ENCODE data around the gene ADGRF1.
"Not testable (repeated sequence)": the region's sequence is repeated elsewhere in the genome, so short reads cannot be mapped to it uniquely, and the experiment has no call there.

ADGRF1 gene

GRCh38 chr6:47061309-47062300 lies 19.5 kb upstream of the ADGRF1 start:
- DNase-seq (ENCODE audit: low read depth in 2 of 2, low spot score in 1 of 2), result no peak

DNA sequence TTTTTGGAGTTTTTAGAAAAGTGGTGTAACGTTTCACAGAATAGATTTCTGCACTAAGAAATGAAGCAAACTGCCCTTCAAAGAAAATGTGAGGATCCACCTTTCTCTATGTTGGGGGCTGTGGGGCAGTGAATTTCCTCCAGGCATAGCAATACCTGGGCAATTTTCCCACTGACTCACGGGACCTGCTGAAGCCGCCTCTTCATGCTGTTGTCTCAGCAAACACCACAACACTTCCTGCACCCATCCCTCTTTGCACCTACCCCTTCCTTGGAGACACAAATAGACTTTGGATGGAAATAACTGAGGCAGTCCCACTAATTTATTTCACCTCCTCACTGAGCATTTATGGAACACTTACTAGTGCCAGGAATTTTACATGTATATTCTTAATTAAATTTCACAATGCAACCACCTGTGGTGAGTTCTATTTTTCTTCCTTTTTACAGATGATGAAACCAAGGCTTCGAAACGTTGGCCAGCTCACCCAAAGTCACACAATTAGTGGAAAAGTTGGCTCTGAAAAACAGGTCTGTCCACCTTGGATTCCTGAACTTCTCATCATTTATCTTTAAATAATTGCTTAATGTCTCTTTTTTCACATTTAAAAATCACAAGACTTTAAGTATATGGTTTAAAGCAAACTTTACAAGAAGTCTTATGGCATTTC lies 17.2 kb upstream of the ADGRF1 start:
- DNase-seq (ENCODE audit: low read depth in 2 of 2, low spot score in 1 of 2), result no peak

GRCh38 chr6:47057830-47058540 lies 15.9 kb upstream of the ADGRF1 start:
- no peak for DNase-seq (ENCODE audit: low read depth in 2 of 2, low spot score in 1 of 2)

GRCh38 chr6:47056832-47057231 lies 14.7 kb upstream of the ADGRF1 start:
- DNase-seq (ENCODE audit: low read depth in 2 of 2, low spot score in 1 of 2), result no peak

DNA sequence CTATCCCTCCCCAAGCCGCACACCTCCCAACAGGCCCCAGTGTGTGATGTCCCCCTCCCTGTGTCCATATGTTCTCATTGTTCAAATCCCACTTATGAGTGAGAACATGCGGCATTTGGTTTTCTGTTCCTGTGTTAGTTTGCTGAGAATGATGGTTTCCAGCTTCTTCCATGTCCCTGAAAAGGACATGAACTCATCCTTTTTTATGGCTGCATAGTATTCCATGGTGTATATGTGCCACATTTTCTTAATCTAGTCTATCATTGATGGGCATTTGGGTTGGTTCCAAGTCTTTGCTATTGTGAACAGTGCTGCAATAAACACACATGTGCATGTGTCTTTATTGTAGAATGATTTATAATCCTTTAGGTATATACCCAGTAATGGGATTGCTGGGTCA lies 12.2 kb upstream of the ADGRF1 start:
- not testable (repeated sequence) for DNase-seq (ENCODE audit: low read depth in 2 of 2, low spot score in 1 of 2)

DNA sequence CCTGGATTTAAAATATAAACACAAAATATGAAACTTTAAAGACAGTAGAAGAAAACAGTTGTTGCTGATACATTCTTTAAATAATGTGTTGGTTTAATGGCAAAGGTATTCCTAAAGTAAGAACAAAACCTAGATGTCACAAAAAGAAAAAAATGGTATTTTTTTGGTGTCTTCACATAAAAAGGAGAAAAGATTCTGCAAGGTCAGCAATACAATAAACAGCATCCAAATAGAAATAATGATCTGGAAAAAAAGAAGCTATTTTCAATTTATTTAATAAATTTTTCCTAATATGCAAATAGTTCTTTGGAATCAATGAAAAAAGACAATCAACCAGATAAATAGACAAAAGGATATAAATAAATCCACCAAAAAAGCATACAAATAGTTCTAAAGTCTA lies 6.5 kb upstream of the ADGRF1 start:
- no peak for DNase-seq (ENCODE audit: low read depth in 2 of 2, low spot score in 1 of 2)

GRCh38 chr6:47047479-47048407 lies 5.6 kb upstream of the ADGRF1 start:
- DNase-seq (ENCODE audit: low read depth in 2 of 2, low spot score in 1 of 2), result no peak

GRCh38 chr6:47047097-47047478 lies 5.0 kb upstream of the ADGRF1 start:
- DNase-seq (ENCODE audit: low read depth in 2 of 2, low spot score in 1 of 2), result no peak

GRCh38 chr6:47044397-47044796 lies 2.3 kb upstream of the ADGRF1 start:
- DNase-seq (ENCODE audit: low read depth in 2 of 2, low spot score in 1 of 2), result no peak

DNA sequence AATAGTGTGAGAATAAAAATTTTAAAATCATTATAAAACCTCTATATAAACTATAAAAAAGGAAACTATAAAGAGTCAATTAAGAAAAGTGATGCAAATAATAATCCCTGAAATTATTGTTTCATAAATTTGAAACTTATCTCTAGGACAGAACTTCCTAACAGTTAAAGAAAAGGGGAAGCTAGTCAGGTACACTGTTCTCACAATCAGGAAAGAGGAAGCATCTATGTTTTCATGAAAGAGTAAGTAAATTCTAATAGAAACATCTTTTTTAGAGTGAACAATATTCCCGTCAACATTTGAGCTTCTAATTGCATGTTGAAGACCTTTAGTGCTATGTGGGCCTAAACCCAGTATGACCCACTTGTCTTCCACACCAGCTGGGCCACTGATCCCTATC lies 1.2 kb upstream of the ADGRF1 start:
- DNase-seq (ENCODE audit: low read depth in 2 of 2, low spot score in 1 of 2), result no peak

- DNase-seq (ENCODE audit: low read depth in 2 of 2, low spot score in 1 of 2), result no peak
These were observed 391 bp downstream of the ADGRF1 start for GRCh38 chr6:47041741-47042140.

GRCh38 chr6:47034926-47035325 lies 7.2 kb downstream of the ADGRF1 start:
- DNase-seq (ENCODE audit: low read depth in 2 of 2, low spot score in 1 of 2), result no peak

- DNase-seq (ENCODE audit: low read depth in 2 of 2, low spot score in 1 of 2), result no peak
These were observed 7.7 kb downstream of the ADGRF1 start for GRCh38 chr6:47034421-47034820.

DNA sequence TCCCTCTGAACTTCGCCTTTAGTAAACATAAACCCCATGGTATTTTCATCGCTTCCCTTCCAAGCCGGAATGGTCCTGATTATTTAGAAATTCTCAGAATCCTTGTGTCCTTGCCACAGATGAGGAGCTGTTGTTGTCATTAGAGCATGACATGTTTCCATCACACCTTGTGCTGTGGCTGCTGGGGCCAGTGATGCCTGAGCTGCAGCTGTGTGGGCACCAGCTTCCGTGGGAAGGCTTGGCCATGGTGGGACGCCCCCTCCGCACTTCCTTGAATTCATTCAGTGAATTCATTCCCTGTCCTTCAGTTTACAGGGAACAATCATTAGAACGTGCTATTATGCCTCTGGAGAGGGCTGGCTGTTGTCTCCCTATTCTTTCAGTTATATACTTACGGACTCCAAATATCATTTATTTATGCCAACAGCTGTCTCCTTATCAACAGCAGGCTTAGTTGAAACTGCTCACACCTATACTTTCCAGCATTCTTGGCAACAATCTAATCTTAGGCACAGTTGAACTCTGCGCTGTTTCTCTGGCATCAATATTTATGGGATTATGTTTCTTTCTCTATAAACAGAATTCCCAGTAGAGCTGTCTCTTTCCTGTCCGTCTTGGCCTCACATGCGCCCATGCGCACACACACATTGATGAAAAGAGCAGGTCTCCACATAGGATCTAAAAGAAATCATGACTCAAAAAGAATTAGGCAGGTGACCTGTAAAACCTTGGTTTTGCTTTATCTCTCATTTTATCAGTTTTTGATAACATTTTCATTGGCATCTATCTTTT lies 9.0 kb downstream of the ADGRF1 start:
- DNase-seq (ENCODE audit: low read depth in 2 of 2, low spot score in 1 of 2), result no peak

DNA sequence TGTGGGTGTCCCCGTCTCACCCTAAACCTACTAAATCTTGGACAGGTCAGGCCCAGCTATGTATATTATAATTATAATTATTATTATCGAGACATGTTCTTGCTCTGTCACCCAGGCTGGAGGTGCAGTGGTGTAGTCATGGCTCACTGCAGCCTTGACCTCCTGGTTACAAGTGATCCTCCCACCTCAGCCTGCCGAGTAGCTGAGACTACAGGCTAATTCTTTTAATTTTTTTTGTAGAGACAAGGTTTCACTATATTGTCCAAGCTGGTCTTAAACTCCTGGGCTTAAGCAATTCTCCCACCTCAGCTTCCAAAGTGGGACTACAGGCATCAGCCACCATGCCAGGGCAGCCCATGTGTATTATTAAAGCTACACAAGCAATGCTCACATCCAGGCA lies 10.5 kb downstream of the ADGRF1 start:
- no peak for DNase-seq (ENCODE audit: low read depth in 2 of 2, low spot score in 1 of 2)

GRCh38 chr6:47029865-47030561 lies 12.1 kb downstream of the ADGRF1 start:
- DNase-seq (ENCODE audit: low read depth in 2 of 2, low spot score in 1 of 2), result no peak

DNA sequence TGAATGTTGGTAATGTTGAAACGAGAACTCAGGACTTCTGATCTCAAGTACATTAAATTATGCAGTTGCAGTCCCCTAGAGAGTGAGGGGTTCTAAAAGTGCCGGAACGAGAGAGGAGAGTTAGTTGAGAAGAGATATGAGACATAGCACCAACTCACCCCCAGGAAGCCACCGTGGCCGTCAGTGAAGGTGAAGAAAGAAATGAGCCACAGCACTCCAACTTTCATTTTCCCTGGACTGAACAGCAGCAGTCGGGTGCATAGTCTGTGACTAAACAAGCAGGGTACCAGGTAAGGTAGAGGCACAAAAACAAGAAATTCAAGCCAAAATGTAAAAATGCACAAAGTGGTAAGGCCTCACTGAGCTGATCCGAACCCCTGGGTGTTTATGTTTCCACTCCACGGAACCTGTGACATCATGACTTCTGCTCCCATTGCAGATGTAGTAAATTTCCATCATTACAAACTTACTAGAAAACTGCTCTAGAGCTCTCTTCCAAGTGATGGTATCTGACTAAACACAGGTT lies 13.2 kb downstream of the ADGRF1 start:
- no peak for DNase-seq (ENCODE audit: low read depth in 2 of 2, low spot score in 1 of 2)

GRCh38 chr6:47027315-47027714 lies 14.8 kb downstream of the ADGRF1 start:
- DNase-seq (ENCODE audit: low read depth in 2 of 2, low spot score in 1 of 2), result no peak

DNA sequence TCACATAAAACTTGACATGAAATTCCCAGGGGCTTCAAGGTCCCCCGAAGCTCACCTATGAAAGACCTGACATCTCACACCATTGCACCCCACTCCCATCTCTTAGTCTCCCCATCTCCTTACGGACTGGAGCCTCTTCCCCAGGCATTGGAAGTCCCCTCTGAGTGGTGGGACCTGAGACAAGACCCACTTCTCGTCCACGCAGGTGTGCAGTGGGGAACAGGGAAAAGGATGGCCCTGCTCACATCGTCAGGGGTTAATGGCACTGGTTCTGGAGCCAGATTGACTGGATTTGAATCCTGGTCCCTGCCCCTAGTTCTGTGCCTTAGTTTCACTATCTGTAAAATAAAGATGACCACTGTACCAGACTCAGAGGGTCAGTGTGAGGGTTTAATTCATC lies 15.5 kb downstream of the ADGRF1 start:
- DNase-seq (ENCODE audit: low read depth in 2 of 2, low spot score in 1 of 2), result no peak
